Skeletal muscle cell (primary cell): ENCODE data around the gene RSPO4.
"Not testable (repeated sequence)": the region's sequence is repeated elsewhere in the genome, so short reads cannot be mapped to it uniquely, and the experiment has no call there.

Experiments used
- DNase-seq: peaks from one replicate; pipeline ENCODE4 v3.0.0-alpha.2; 2010; ENCODE audit warnings: low read depth
- H3K4me3 ChIP-seq: 2 replicates; pipeline ENCODE4 v1.5.1; 2011; ENCODE audit warnings: low read depth, mild to moderate bottlenecking, control low read depth, low read length, moderate library complexity

The RSPO4 gene

GRCh38 chr20:1001911-1002681 is at the start of gene RSPO4:
TSS of gene RSPO4 (minus strand) at chr20:1002311. CDS start at chr20:1002164, 147 bp downstream.
- H3K4me3 ChIP-seq: no peak within 1 kb of the TSS

GRCh38 chr20:1050440-1050839 is 48.3 kb upstream of the RSPO4 start:
- DNase-seq: no peak
- H3K4me3 ChIP-seq: no peak overlapping the region

More at GRCh38 chr20:1001911-1002681, at the start of gene RSPO4:
- no peak for DNase-seq

GRCh38 chr20:1045860-1046418 is 43.8 kb upstream of the RSPO4 start:
- no peak overlapping the region for H3K4me3 ChIP-seq
- DNase-seq: no peak

GRCh38 chr20:1041845-1042390 is 39.8 kb upstream of the RSPO4 start:
- no peak overlapping the region for H3K4me3 ChIP-seq
- no peak for DNase-seq

GRCh38 chr20:1038205-1038604 is 36.1 kb upstream of the RSPO4 start:
- H3K4me3 ChIP-seq: no peak overlapping the region
- DNase-seq: no peak

- DNase-seq: no peak
- no peak overlapping the region for H3K4me3 ChIP-seq
Measured at GRCh38 chr20:1037039-1037438, 34.9 kb upstream of the RSPO4 start.

- no peak overlapping the region for H3K4me3 ChIP-seq
- DNase-seq: no peak
Measured at GRCh38 chr20:1035466-1035865, 33.4 kb upstream of the RSPO4 start.

GRCh38 chr20:1034415-1034789 is 32.3 kb upstream of the RSPO4 start:
- DNase-seq: no peak
- H3K4me3 ChIP-seq: no peak overlapping the region

GRCh38 chr20:1033751-1034414 is 31.8 kb upstream of the RSPO4 start:
- no peak overlapping the region for H3K4me3 ChIP-seq
- no peak for DNase-seq

- H3K4me3 ChIP-seq: no peak overlapping the region
- no peak for DNase-seq
Measured at GRCh38 chr20:1029980-1030379, 27.9 kb upstream of the RSPO4 start.

- not testable (repeated sequence) for DNase-seq, H3K4me3 ChIP-seq
Measured at GRCh38 chr20:1026214-1026613, 24.1 kb upstream of the RSPO4 start.

- DNase-seq: no peak
Measured at GRCh38 chr20:1022871-1023270, 20.8 kb upstream of the RSPO4 start.

GRCh38 chr20:1020614-1021013 is 18.5 kb upstream of the RSPO4 start:
- no peak for DNase-seq
- no peak overlapping the region for H3K4me3 ChIP-seq

More at GRCh38 chr20:1022871-1023270, 20.8 kb upstream of the RSPO4 start:
- no peak overlapping the region for H3K4me3 ChIP-seq

GRCh38 chr20:1019344-1019743 is 17.2 kb upstream of the RSPO4 start:
- no peak for DNase-seq
- no peak overlapping the region for H3K4me3 ChIP-seq

GRCh38 chr20:1017677-1018076 is 15.6 kb upstream of the RSPO4 start:
- no peak overlapping the region for H3K4me3 ChIP-seq
- no peak for DNase-seq

- no peak for DNase-seq
- no peak overlapping the region for H3K4me3 ChIP-seq
Measured at GRCh38 chr20:1015181-1015580, 13.1 kb upstream of the RSPO4 start.

GRCh38 chr20:1014471-1014870 is 12.4 kb upstream of the RSPO4 start:
- no peak for DNase-seq
- H3K4me3 ChIP-seq: no peak overlapping the region

GRCh38 chr20:1013566-1014340 is 11.6 kb upstream of the RSPO4 start:
- DNase-seq: no peak
- H3K4me3 ChIP-seq: no peak overlapping the region

GRCh38 chr20:1012359-1013168 is 10.5 kb upstream of the RSPO4 start:
- H3K4me3 ChIP-seq: no peak overlapping the region

More at GRCh38 chr20:1012359-1013168, 10.5 kb upstream of the RSPO4 start:
- no peak for DNase-seq
